HEK293 (cell line): ENCODE data around the gene SLC1A7.

Experiments
- CTCF ChIA-PET: fragments of 350-600 bp; formaldehyde crosslinking; extraction: SDS; loops from one replicate; lab custom pipeline; 2021; ENCODE audit warnings: antibody characterized with exemption; lab: Yijun Ruan, JAX
- POLR2A ChIA-PET: fragments of 300-600 bp; formaldehyde crosslinking; extraction: SDS; loops from one replicate; lab custom pipeline; 2020; ENCODE audit warnings: antibody characterized with exemption, inconsistent platforms; lab: Yijun Ruan, JAX
- H3K27ac ChIP-seq: fragments of 200-500 bp; sonication (Bioruptor generic); 2 replicates; pipeline ENCODE4 v1.5.1; 2014; ENCODE audit warnings: low read depth, low read length, control low read depth, inconsistent platforms; ENCODE audit errors: extremely low read depth
- H3K36me3 ChIP-seq, 2 experiments: fragments of 200-500 bp in 1 of 2; sonication (Bioruptor generic) in 1 of 2; 1 replicate in 1 of 2; 2 replicates in 1 of 2; pipeline ENCODE4 v1.5.1; 2014 to 2017; ENCODE audit warnings: inconsistent platforms in 2 of 2, low read length in 2 of 2; ENCODE audit not compliant: control insufficient read depth in 2 of 2, insufficient read depth in 1 of 2
- H3K4me1 ChIP-seq: fragments of 200-500 bp; sonication (Bioruptor generic); 2 replicates; pipeline ENCODE4 v1.5.1; 2014; ENCODE audit warnings: mild to moderate bottlenecking, low read length, inconsistent platforms; ENCODE audit not compliant: control insufficient read depth, insufficient read depth
- H3K4me3 ChIP-seq: 2 replicates; pipeline ENCODE4 v1.5.1; 2011; ENCODE audit warnings: low read depth, mild to moderate bottlenecking, control low read depth, low read length, moderate library complexity
- H3K9me3 ChIP-seq: fragments of 200-500 bp; sonication (Bioruptor generic); 2 replicates; pipeline ENCODE4 v1.5.1; 2014; ENCODE audit warnings: low read depth, low read length, inconsistent platforms; ENCODE audit not compliant: control insufficient read depth, insufficient read depth
- BCL11A ChIP-seq: fragments of 450-650 bp; formaldehyde crosslinking; IDR thresholded peaks from 2 replicates; pipeline ENCODE4 v1.5.1; 2016; ENCODE audit warnings: low read depth, missing biosample characterization, missing genetic modification characterization
- KLF1 ChIP-seq: fragments of 450-650 bp; formaldehyde crosslinking; IDR thresholded peaks from 2 replicates; pipeline ENCODE4 v1.5.1; 2016; ENCODE audit warnings: missing biosample characterization, missing genetic modification characterization
- ZBTB17 ChIP-seq: fragments of 450-650 bp; formaldehyde crosslinking; IDR thresholded peaks from 2 replicates; pipeline ENCODE4 v1.5.1; 2016; ENCODE audit warnings: missing biosample characterization, missing genetic modification characterization
- ZEB2 ChIP-seq: fragments of 450-650 bp; formaldehyde crosslinking; IDR thresholded peaks from 2 replicates; pipeline ENCODE4 v1.5.1; 2016; ENCODE audit warnings: missing biosample characterization, missing genetic modification characterization
- ZNF121 ChIP-seq: fragments of 450-650 bp; formaldehyde crosslinking; IDR thresholded peaks from 2 replicates; pipeline ENCODE4 v1.5.1; 2016; ENCODE audit warnings: missing biosample characterization, missing genetic modification characterization
- ZNF132 ChIP-seq: fragments of 450-650 bp; formaldehyde crosslinking; IDR thresholded peaks from 2 replicates; pipeline ENCODE4 v1.5.1; 2017; ENCODE audit warnings: missing biosample characterization, missing genetic modification characterization, borderline replicate concordance
- ZNF169 ChIP-seq: fragments of 450-650 bp; formaldehyde crosslinking; IDR thresholded peaks from 2 replicates; pipeline ENCODE4 v1.5.1; 2016; ENCODE audit warnings: missing biosample characterization, missing genetic modification characterization
- ZNF214 ChIP-seq: fragments of 450-650 bp; formaldehyde crosslinking; IDR thresholded peaks from 2 replicates; pipeline ENCODE4 v1.5.1; 2017; ENCODE audit warnings: missing biosample characterization, mild to moderate bottlenecking, missing genetic modification characterization, borderline replicate concordance
- ZNF354C ChIP-seq: fragments of 450-650 bp; formaldehyde crosslinking; IDR thresholded peaks from 2 replicates; pipeline ENCODE4 v1.5.1; 2016; ENCODE audit warnings: missing biosample characterization, missing genetic modification characterization, low read depth, borderline replicate concordance
- ZNF404 ChIP-seq: fragments of 450-650 bp; formaldehyde crosslinking; IDR thresholded peaks from 2 replicates; pipeline ENCODE4 v1.5.1; 2017; ENCODE audit warnings: missing biosample characterization, missing genetic modification characterization
- ZNF530 ChIP-seq: fragments of 450-650 bp; formaldehyde crosslinking; IDR thresholded peaks from 2 replicates; pipeline ENCODE4 v1.5.1; 2016; ENCODE audit warnings: low read depth, missing biosample characterization, missing genetic modification characterization
- ZNF623 ChIP-seq: fragments of 450-650 bp; formaldehyde crosslinking; IDR thresholded peaks from 2 replicates; pipeline ENCODE4 v1.5.1; 2016; ENCODE audit warnings: missing biosample characterization, missing genetic modification characterization
- ZNF707 ChIP-seq: fragments of 450-650 bp; formaldehyde crosslinking; IDR thresholded peaks from 2 replicates; pipeline ENCODE4 v1.5.1; 2016; ENCODE audit warnings: missing biosample characterization, missing genetic modification characterization
- ZNF791 ChIP-seq: fragments of 450-650 bp; formaldehyde crosslinking; IDR thresholded peaks from 2 replicates; pipeline ENCODE4 v1.5.1; 2016; ENCODE audit warnings: missing biosample characterization, missing genetic modification characterization
- TF ChIP-seq, protein P1 (sequence below): fragments of 450-650 bp; formaldehyde crosslinking; IDR thresholded peaks from 2 replicates; pipeline ENCODE4 v1.5.1; 2016; ENCODE audit warnings: missing biosample characterization, missing genetic modification characterization
- TF ChIP-seq, protein P2 (sequence below): fragments of 450-650 bp; formaldehyde crosslinking; IDR thresholded peaks from 2 replicates; pipeline ENCODE4 v1.5.1; 2016; ENCODE audit warnings: missing biosample characterization, missing genetic modification characterization
- TF ChIP-seq, protein P3 (sequence below): fragments of 450-650 bp; formaldehyde crosslinking; conservative IDR thresholded peaks from 2 replicates; pipeline ENCODE4 v1.5.1; 2016; ENCODE audit warnings: low read depth, missing biosample characterization, missing genetic modification characterization

Gene SLC1A7

DNA sequence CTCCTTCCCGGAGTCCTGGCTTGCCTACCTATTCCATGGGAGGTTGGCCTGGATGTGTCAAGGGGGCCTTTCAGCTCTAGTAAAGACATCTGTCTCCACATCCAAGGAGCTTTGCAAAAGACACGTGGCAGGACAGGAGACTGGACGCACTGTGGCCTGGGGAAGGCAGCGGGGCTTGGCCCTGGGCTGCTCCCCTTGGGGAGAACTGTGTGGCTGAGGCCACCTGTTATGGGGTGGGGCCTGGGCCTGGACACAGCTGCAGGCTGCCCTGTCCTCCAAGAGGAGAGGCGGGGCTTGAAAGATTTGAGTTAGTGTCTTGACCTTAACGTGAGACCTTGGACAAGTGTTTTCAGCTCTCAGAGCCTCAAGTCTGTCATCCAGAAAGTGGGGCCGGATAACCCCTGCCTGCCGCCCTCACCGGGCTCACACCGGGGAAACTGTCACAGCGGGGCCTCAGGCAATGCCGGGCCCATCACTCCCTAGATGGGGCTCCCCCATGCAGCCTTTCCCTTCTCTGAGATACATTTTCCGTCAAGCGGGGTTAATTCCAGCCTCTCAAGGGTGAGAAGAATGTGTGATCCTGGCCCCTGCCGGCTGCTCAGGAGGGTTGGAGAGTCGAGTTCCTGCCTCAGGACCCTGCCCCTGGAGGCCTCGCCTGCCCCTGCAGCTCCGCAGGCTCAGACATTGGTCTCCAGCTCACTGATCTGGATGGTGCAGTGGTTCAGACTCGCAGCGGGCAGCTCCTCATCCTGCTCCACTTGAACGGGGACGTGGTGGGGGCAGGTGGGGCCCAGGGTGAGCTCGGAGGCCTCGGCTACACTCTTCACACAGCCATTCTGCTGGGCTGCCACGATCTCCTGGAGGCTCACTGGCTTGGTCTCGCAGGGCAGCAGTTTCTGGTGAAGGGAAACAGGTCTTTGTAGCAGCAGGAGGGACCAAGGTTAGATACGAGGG is 54.8 kb downstream of the SLC1A7 start:
- Histone ChIP-seq H3K27ac (no peak overlapping the region), H3K9me3 (no peaks in the 10 kb centered on the region)
- TF ChIP-seq KLF1 (tag by site-specific recombination) (no peak), ZBTB17 (tag by site-specific recombination) (no peak), ZNF404 (tag by site-specific recombination) (no peak), ZNF121 (no peak), ZNF707 (no peak), ZNF791 (tag by site-specific recombination) (no peak), BCL11A (tag by site-specific recombination) (no peak), ZNF132 (tag by site-specific recombination) (no peak), ZNF354C (tag by site-specific recombination) (no peak), ZNF623 (tag by site-specific recombination) (no peak), ZNF169 (tag by site-specific recombination) (no peak)
- TF ChIP-seq, protein P1, sequence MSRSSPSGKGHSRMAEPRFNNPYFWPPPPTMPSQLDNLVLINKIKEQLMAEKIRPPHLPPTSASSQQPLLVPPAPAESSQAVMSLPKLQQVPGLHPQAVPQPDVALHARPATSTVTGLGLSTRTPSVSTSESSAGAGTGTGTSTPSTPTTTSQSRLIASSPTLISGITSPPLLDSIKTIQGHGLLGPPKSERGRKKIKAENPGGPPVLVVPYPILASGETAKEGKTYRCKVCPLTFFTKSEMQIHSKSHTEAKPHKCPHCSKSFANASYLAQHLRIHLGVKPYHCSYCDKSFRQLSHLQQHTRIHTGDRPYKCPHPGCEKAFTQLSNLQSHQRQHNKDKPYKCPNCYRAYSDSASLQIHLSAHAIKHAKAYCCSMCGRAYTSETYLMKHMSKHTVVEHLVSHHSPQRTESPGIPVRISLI (tag by site-specific recombination) = no peak
- TF ChIP-seq, protein P2, sequence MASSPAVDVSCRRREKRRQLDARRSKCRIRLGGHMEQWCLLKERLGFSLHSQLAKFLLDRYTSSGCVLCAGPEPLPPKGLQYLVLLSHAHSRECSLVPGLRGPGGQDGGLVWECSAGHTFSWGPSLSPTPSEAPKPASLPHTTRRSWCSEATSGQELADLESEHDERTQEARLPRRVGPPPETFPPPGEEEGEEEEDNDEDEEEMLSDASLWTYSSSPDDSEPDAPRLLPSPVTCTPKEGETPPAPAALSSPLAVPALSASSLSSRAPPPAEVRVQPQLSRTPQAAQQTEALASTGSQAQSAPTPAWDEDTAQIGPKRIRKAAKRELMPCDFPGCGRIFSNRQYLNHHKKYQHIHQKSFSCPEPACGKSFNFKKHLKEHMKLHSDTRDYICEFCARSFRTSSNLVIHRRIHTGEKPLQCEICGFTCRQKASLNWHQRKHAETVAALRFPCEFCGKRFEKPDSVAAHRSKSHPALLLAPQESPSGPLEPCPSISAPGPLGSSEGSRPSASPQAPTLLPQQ (tag by site-specific recombination) = no peak
- TF ChIP-seq, all 188 proteins: peak for 0
- Histone ChIP-seq H3K36me3 (no peaks in the 10 kb centered on the region), H3K4me1 (no peaks in the 10 kb centered on the region), H3K4me3 (no peak overlapping the region)
- ChIA-PET CTCF (no interaction called here), POLR2A (interaction anchor here (1.0 kb wide), 1 partner anchor 41 kb away, joined by 4 read pairs; no protein-coding TSS in a partner anchor)

DNA sequence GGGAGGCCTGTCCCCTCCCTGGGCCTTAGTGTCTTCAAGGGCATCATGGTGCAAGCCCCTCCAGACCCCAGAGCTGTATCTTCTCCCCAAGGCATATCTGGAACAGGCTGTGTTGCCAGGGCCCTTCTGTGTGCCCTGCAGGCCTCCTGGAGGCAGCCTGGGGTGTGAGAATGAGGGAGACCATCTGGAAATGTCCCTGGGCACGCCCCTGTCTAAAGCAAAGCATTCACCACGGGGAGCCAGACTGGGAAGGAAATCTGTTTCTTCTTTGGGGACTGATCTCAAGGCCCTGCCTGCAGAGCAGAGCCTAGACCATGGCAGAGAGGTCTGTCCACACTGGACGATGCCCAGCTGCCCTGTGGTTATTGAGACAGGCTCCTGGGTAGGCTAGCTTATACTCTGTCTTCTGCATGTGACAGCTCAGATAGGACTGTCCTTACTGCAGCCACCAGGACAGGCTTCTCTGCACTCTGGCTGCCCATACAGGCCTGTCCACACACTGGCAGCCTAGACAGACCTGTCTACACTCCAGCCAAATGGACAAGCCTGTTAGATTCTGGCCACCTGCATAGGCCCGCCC is 55.9 kb downstream of the SLC1A7 start:
- ChIA-PET POLR2A (interaction anchor here (1.0 kb wide), 1 partner anchor 40 kb away, joined by 4 read pairs; no protein-coding TSS in a partner anchor), CTCF (interaction anchor here (0.6 to 0.7 kb wide), 2 partner anchors 43 to 181 kb away, joined by 3 read pairs; no protein-coding TSS in a partner anchor)

More for the DNA sequence above, 55.9 kb downstream of the SLC1A7 start:
- Histone ChIP-seq H3K4me3 (no peak overlapping the region), H3K27ac (no peak overlapping the region), H3K36me3 (no peaks in the 10 kb centered on the region), H3K4me1 (no peaks in the 10 kb centered on the region), H3K9me3 (no peaks in the 10 kb centered on the region)
- TF ChIP-seq ZNF530 (no peak), ZEB2 (tag by site-specific recombination) (no peak), ZNF214 (tag by site-specific recombination) (no peak)
- TF ChIP-seq, protein P3, sequence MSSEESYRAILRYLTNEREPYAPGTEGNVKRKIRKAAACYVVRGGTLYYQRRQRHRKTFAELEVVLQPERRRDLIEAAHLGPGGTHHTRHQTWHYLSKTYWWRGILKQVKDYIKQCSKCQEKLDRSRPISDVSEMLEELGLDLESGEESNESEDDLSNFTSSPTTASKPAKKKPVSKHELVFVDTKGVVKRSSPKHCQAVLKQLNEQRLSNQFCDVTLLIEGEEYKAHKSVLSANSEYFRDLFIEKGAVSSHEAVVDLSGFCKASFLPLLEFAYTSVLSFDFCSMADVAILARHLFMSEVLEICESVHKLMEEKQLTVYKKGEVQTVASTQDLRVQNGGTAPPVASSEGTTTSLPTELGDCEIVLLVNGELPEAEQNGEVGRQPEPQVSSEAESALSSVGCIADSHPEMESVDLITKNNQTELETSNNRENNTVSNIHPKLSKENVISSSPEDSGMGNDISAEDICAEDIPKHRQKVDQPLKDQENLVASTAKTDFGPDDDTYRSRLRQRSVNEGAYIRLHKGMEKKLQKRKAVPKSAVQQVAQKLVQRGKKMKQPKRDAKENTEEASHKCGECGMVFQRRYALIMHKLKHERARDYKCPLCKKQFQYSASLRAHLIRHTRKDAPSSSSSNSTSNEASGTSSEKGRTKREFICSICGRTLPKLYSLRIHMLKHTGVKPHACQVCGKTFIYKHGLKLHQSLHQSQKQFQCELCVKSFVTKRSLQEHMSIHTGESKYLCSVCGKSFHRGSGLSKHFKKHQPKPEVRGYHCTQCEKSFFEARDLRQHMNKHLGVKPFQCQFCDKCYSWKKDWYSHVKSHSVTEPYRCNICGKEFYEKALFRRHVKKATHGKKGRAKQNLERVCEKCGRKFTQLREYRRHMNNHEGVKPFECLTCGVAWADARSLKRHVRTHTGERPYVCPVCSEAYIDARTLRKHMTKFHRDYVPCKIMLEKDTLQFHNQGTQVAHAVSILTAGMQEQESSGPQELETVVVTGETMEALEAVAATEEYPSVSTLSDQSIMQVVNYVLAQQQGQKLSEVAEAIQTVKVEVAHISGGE (tag by site-specific recombination) = no peak
